Tibial nerve (tissue), 3 donors: Measurements from ENCODE around the gene GSK3B.

Experiments
- CTCF ChIP-seq, 5 experiments: fragments of 200-600 bp in 3 of 5; fragments of 450-650 bp in 2 of 5; sonication (generic) in 3 of 5; IDR thresholded peaks; one replicate each; pipeline ENCODE4 v1.5.1; 2016 to 2019; ENCODE audit warnings: antibody characterized with exemption in 5 of 5, mild to moderate bottlenecking in 3 of 5, moderate library complexity in 2 of 5
- POLR2A ChIP-seq, 2 donors: fragments of 450-650 bp; IDR thresholded peaks; one replicate each; pipeline ENCODE4 v1.6.1; 2017; ENCODE audit warnings: antibody characterized with exemption in 2 of 2, mild to moderate bottlenecking in 2 of 2, moderate library complexity in 2 of 2

- TF ChIP-seq POLR2A (IDR thresholded peaks at IDR 0.05) (no peak), CTCF (IDR thresholded peaks at IDR 0.05) (no peak)
These were observed 316.1 kb downstream of the GSK3B start for GRCh38 chr3:119778176-119778575.
